HUES64 (cell line): ENCODE data around the gene ZNF384.

Experiments
- H3K27ac ChIP-seq: 2 replicates; pipeline ENCODE4 v1.7.0; 2013; ENCODE audit warnings: low read depth, low read length, inconsistent platforms
- H3K27me3 ChIP-seq: 2 replicates; pipeline ENCODE4 v1.6.1; 2013; ENCODE audit warnings: mild to moderate bottlenecking, low read length; ENCODE audit not compliant: insufficient read depth
- H3K36me3 ChIP-seq: 2 replicates; pipeline ENCODE4 v1.6.1; 2013; ENCODE audit warnings: mild to moderate bottlenecking, low read length; ENCODE audit not compliant: insufficient read depth
- H3K4me1 ChIP-seq: 2 replicates; pipeline ENCODE4 v1.6.1; 2013; ENCODE audit warnings: mild to moderate bottlenecking, low read length, moderate library complexity; ENCODE audit not compliant: insufficient read depth
- H3K4me3 ChIP-seq: 2 replicates; pipeline ENCODE4 v1.5.1; 2013; ENCODE audit warnings: mild to moderate bottlenecking, low read length, moderate library complexity
- H3K9ac ChIP-seq: 2 replicates; pipeline ENCODE4 v1.6.1; 2013; ENCODE audit warnings: mild to moderate bottlenecking, low read depth, low read length
- H3K9me3 ChIP-seq: 2 replicates; pipeline ENCODE4 v1.6.1; 2013; ENCODE audit warnings: low read depth, low read length; ENCODE audit not compliant: insufficient read depth
- WGBS: fragments of 150-250, 120-280 bp; methylation state at CpG from one replicate; pipeline ENCODE4 v1.1.7; 2013; ENCODE audit warnings: missing lambda C conversion rate; 5-methylcytosine and 5-hydroxymethylcytosine counted together

The ZNF384 gene

DNA sequence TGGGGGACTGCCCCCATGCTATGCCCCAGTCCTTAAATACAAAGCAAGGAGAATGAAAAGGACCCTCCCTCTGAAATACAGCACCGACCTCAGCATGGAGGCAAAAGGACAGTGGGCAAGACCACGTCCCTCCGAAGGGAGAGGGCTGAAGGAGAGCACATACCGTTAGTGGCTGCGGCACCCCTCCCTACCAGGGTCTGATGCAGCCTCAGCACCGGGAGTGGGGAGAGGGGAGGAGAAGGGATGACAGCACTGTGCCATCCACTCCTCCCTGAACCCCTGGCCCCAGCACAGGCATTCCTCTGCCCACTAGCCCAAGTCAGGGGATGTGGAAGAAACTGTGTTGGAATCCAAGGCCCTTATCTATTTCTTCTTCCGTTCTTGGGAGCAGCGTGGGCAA, 38.3 kb downstream of the ZNF384 start:
- no peaks in the 10 kb centered on the region for H3K4me1 ChIP-seq
- H3K27ac ChIP-seq = no peak overlapping the region
- H3K36me3 ChIP-seq = peaks cover 49% of the 10 kb centered on the region
- 92% methylated on average over 7 of the region's 8 CpGs for WGBS
- H3K9me3 ChIP-seq = no peaks in the 10 kb centered on the region
- no peak overlapping the region for H3K9ac ChIP-seq
- no peak overlapping the region for H3K4me3 ChIP-seq
- H3K27me3 ChIP-seq = peaks cover 4% of the 10 kb centered on the region; the same call in 1 of the 2 replicates

DNA sequence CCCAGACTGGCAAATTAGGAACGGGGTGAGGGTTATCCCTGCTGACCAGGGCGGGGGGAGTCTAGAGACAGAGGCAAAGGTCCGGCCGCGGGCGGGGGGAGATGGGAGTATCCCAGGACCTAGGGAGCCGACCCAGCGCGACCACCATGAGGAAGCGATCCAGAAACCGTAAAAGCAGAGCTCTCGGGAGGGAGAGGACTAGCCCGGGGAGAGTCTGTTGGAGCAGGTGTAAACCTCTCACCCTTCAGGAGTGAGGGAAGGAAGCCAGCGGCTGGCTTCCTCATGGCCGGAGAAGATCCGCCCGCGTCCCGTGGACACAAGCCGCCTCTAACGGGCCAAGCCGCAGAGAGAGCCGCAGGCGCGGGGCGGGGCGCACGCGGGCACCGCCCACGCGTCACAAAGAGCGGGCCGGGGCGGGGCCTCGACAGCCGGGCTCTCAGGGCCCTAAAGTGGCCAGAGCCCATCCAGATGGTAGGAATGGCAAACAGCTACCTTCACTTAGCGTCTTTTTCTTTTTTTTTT, 42.0 kb downstream of the ZNF384 start, which contains the start of gene ACRBP:
TSS of gene ACRBP (minus strand) at position 350 of the 522 bp plus-strand sequence. CDS start at position 284, 66 bp downstream.
- Histone ChIP-seq H3K9ac (peak within 1 kb of the TSS; percentile 72), H3K4me1 (no peaks in the 10 kb centered on the region), H3K27me3 (peaks cover 4% of the 10 kb centered on the region; the same call in 1 of the 2 replicates), H3K9me3 (no peaks in the 10 kb centered on the region), H3K36me3 (peaks cover 24% of the 10 kb centered on the region), H3K27ac (no peak within 1 kb of the TSS), H3K4me3 (peak within 1 kb of the TSS; percentile 72)
- 44% methylated on average over 38 of the region's 38 CpGs for WGBS

DNA sequence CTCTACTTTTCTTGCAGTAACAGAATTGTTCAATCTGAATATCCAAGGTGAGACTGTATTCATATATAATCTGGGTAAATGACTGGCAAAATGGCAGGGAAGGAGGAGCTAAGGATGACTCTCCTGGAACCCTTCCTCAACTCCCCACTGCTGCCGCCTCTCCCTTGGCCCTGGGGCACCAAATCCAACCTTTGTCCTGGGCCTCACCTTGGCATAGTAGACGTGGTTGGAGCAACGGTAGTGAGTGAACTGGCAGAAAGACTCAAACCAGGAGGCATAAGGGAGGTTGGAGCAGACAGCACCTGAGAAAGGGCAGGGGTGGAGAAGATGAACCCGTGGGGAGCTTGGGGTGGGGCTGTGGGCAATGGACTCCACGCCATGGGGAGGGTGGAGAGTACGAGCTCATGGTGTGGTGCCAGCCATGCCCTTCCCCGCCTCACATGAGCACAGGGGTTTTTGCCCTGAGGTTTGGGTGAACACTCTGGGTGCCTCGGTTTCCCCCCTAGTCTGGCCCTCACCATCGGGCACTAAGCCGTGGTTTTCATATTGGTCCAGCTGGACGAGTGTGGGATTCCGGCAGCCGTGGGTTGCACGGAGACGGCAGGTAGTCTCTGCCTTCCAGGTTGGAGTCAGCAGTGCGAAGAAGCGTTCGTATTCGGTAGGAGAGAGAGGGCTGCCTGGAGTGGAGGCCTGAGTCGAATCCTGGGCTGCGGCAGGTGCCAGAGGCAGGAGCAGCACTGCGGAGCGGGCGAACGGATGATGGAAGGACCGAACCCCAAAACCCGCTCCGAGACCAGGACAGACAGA, 42.7 kb downstream of the ZNF384 start:
- Histone ChIP-seq H3K27me3 (peaks cover 4% of the 10 kb centered on the region), H3K4me1 (no peaks in the 10 kb centered on the region), H3K9me3 (no peaks in the 10 kb centered on the region), H3K36me3 (peaks cover 19% of the 10 kb centered on the region), H3K9ac (peak overlapping the region; percentile 72; the same call in 1 of the 2 replicates), H3K4me3 (peak overlapping the region; percentile 72), H3K27ac (no peak overlapping the region)
- 84% methylated on average over 28 of the region's 28 CpGs for WGBS

DNA sequence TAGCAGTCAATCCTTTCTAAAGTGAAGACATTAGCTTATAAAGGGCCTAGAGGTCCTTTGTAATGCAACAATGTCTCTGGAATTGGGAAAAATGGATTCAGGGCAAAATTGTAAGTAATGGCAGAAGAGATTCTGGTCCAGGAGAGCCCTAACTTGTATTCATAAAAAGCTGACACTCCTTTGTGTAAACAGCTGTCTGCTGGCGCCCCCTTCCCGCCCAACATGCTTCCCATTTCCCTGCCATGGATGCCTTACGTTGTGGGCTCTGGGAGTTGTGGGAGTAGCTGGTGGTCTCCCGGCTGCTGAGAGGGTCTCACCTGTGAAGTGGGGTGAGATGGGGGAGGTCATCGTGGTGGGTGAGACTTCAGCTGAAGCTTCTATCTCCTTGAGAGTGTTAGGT, 44.3 kb downstream of the ZNF384 start:
- Histone ChIP-seq H3K27me3 (peaks cover 4% of the 10 kb centered on the region), H3K27ac (no peak overlapping the region), H3K4me3 (no peak overlapping the region), H3K36me3 (peaks cover 6% of the 10 kb centered on the region; the same call in 1 of the 2 replicates), H3K4me1 (no peaks in the 10 kb centered on the region), H3K9me3 (no peaks in the 10 kb centered on the region), H3K9ac (no peak overlapping the region)
- WGBS = 34% methylated on average over 5 of the region's 5 CpGs

DNA sequence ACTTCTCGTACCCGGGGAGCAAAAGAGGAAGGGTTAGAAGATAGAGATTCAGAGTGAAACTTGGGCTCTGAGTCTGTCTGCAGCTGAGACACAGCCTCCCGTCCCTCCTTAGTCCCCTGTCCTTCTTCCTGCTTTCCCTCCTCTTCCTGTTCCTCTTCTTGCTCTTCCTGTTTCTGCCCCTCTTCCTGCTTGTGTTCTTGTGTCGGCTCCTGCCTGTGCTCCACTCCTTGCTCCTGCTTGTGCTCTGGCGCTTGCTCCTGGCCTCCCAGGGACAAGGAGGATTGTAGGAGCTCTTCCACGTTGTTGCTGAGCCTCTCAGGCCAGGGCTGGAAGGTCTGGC, 44.9 kb downstream of the ZNF384 start:
- 86% methylated on average over 6 of the region's 6 CpGs for WGBS
- Histone ChIP-seq H3K4me1 (no peaks in the 10 kb centered on the region), H3K27ac (no peak overlapping the region), H3K36me3 (peaks cover 6% of the 10 kb centered on the region; the same call in 1 of the 2 replicates), H3K4me3 (no peak overlapping the region), H3K9ac (no peak overlapping the region), H3K9me3 (no peaks in the 10 kb centered on the region), H3K27me3 (peaks cover 4% of the 10 kb centered on the region)

DNA sequence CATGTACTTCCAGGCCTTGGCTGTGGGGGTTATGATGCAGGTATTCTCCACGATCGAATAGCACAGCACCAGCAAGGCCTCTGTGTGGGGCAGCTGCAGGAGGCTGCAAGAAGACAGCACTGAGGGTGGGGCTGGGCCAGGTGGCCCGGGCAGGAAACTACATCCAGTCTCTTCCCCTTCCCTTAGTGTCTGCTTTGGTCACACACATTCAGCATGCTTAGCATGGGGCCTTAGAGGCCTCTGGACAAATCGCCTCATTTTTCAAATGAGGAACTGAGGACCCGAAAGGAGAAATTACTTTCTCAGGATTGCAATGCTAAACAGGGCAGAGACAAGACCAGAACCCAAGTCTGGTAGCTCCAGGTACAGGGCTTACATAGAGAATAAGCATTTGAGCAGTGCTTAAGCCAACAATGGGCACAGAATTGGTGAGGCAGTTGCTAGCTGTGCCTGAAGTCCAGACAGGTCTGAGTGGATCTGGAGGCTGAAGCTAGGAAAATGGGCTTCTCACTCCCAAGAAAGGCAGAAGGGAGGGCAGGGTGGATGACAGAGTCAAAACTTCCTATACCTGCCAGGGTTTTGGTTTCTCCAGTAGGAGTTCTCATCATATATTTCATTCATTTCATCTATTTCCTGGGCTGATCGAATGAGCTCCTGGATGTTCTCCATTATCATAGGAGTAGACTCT, 45.5 kb downstream of the ZNF384 start:
- no peaks in the 10 kb centered on the region for H3K4me1 ChIP-seq
- 93% methylated on average over 6 of the region's 6 CpGs for WGBS
- peaks cover 4% of the 10 kb centered on the region for H3K27me3 ChIP-seq
- no peak overlapping the region for H3K27ac ChIP-seq
- no peak overlapping the region for H3K9ac ChIP-seq
- H3K36me3 ChIP-seq = peaks cover 6% of the 10 kb centered on the region; the same call in 1 of the 2 replicates
- no peak overlapping the region for H3K4me3 ChIP-seq
- H3K9me3 ChIP-seq = no peaks in the 10 kb centered on the region

DNA sequence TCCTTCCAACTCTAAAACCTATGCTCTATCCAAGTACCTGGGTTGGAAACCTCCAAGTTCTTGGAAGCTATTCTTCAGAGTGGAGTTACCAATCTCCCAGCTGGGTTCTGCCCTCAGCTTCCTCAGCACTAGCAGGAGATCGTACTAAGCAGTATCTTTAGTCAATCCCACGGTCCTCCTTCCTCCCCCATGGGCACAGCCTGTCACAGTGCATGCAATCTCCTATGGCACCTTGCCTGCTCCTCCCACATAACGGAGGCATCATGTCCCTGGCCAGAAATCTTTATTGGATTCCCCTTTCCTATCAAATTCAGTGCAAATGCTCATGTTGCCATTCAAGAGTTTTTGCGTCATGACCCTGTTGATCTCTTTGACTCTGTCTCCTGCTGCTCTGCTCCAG, 48.0 kb downstream of the ZNF384 start:
- Histone ChIP-seq H3K4me3 (no peak overlapping the region), H3K36me3 (no peaks in the 10 kb centered on the region), H3K9ac (no peak overlapping the region), H3K9me3 (no peaks in the 10 kb centered on the region), H3K27ac (no peak overlapping the region), H3K27me3 (no peaks in the 10 kb centered on the region; the same call in none of the 2 replicates), H3K4me1 (no peaks in the 10 kb centered on the region)
- 74% methylated on average over 4 of the region's 4 CpGs for WGBS

DNA sequence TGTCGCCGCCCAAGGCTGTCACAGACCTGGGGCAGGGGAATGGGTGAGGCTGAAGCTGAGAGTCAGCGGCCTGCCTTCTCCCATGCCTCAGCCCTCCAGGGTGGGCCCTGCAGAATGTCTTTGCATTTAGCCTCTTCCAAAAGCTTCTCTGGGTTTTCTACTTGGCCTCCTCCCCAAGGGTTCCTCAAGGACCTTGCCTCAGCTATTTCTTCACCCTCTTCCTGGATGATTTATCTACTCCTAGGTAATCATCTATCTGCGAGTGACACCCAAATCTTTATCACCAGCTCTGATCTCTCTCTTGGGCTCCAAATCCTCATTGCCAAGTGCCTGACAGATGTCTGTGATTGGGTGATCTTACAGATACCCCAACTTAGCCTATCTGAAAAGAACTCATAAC, 48.7 kb downstream of the ZNF384 start:
- Histone ChIP-seq H3K4me1 (peaks cover 2% of the 10 kb centered on the region; the same call in 1 of the 2 replicates), H3K4me3 (no peak overlapping the region)
- 94% methylated on average over 4 of the region's 4 CpGs for WGBS

DNA sequence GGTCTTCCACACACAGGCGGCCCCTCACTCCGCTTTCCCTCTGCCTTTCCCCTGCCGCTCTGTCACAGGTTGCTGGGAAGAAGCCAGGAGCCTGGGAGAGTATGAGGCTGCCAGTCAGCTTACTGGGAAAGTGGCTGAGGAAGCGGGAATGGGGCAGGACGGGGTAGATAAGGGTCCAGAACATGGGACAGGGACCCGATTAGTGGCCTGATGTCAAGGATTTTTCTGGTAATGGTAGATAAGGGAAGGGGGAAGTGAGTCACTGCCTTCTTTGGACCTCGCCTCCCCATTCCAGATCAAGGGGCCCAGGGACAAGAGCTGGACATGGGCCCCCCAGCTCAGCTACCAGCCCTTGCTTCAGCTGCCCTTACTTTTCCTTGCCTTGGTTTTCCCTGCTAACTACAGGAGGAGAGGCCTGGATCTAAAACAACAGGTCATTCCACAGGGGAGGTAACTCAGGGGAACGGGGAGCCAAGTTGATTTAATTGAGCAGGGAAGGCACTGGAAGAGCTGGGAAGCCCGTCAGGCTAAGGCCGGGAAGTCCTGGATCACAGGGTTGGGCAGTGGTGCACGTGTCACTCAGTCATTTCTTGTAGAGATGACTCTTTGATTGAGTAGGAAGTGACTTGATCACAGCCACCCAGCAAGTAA, 49.9 kb downstream of the ZNF384 start:
- peaks cover 2% of the 10 kb centered on the region; the same call in 1 of the 2 replicates for H3K4me1 ChIP-seq
- H3K27me3 ChIP-seq = no peaks in the 10 kb centered on the region; the same call in none of the 2 replicates
- H3K36me3 ChIP-seq = no peaks in the 10 kb centered on the region
- 86% methylated on average over 11 of the region's 11 CpGs for WGBS
- no peak overlapping the region for H3K27ac ChIP-seq
- no peak overlapping the region for H3K4me3 ChIP-seq
- no peaks in the 10 kb centered on the region for H3K9me3 ChIP-seq
- no peak overlapping the region for H3K9ac ChIP-seq

More for the DNA sequence above, 48.7 kb downstream of the ZNF384 start:
- H3K27ac ChIP-seq = no peak overlapping the region
- H3K9me3 ChIP-seq = no peaks in the 10 kb centered on the region
- H3K9ac ChIP-seq = no peak overlapping the region
- H3K36me3 ChIP-seq = no peaks in the 10 kb centered on the region
- no peaks in the 10 kb centered on the region; the same call in none of the 2 replicates for H3K27me3 ChIP-seq

DNA sequence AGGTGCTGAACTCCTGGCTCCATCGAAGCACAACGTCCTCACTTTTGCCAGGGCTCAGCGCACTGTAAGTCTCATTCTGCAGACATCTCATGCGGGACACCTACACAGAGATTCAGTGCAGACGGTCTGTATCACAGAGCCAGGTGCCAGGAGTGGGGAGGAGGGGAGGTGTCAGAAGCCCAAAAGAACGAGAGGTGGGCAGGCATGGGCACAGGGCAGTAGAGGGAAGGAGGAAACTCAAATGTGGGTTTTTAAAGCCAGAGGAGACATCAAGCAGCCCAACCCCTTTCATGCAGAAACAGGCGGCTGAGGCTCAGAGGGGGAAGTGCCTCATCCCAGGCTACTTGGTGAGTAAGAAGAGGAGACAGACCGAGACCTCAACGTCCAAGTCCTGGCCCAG, 50.9 kb downstream of the ZNF384 start:
- H3K36me3 ChIP-seq = no peaks in the 10 kb centered on the region
- H3K4me1 ChIP-seq = peaks cover 2% of the 10 kb centered on the region; the same call in 1 of the 2 replicates
- 0 out of 2 replicates have a peak overlapping the region, but pooled peaks have one; percentile 9 for H3K9ac ChIP-seq
- H3K4me3 ChIP-seq = no peak overlapping the region
- H3K9me3 ChIP-seq = no peaks in the 10 kb centered on the region
- no peaks in the 10 kb centered on the region; the same call in none of the 2 replicates for H3K27me3 ChIP-seq
- H3K27ac ChIP-seq = no peak overlapping the region
- 88% methylated on average over 9 of the region's 9 CpGs for WGBS
